HCT116 (cell line): ENCODE results near the gene SMARCA4. TPM values are rescaled to one million over a fixed set of nuclear protein-coding genes. Genes with fewer than 3 reads are reported as not detected.

Experiments used
- ATAC-seq: fragments of 200-7000 bp; cut with Tn5 transposase; 2 replicates; pipeline ENCODE4 v1.9.1; 2020; ENCODE audit warnings: mild to moderate bottlenecking, moderate library complexity
- BruUV-seq: library from RNA; stranded (reverse); fragments of 400-500 nt; replicated peaks from 2 replicates; lab custom pipeline; 2021; lab: Mats Ljungman, UMichigan
- CTCF ChIA-PET: fragments of 300-600 bp; sonication (Branson Sonifier 250); formaldehyde crosslinking; loops from one replicate; lab custom pipeline; 2021; ENCODE audit warnings: antibody characterized with exemption; lab: Charles Lee
- POLR2A ChIA-PET: fragments of 300-600, 350-600 bp; sonication (Branson Sonifier 250); formaldehyde crosslinking; loops from one replicate; lab custom pipeline; 2021; ENCODE audit warnings: antibody characterized with exemption; lab: Charles Lee
- RAD21 ChIA-PET, 2 experiments: fragments of 300-600 bp; sonication (Branson Sonifier 250); formaldehyde crosslinking; loops; one replicate each; lab custom pipeline; 2023; ENCODE audit warnings: low total read pairs in 2 of 2; ENCODE audit not compliant: uncharacterized antibody in 2 of 2, unreplicated experiment in 2 of 2, low non-redundant PET in 1 of 2; lab: Charles Lee
- DNase-seq: peaks from one replicate; pipeline ENCODE4 v3.0.0-alpha.2; 2010; ENCODE audit warnings: low read depth, low spot score
- H2AFZ ChIP-seq: fragments of 200-600 bp; shearing (Covaris generic), sonication (generic); 2 replicates; pipeline ENCODE4 v1.6.1; 2017; ENCODE audit warnings: low read depth, mixed run types, mixed read lengths, antibody characterized with exemption, low read length; ENCODE audit not compliant: poor library complexity, severe bottlenecking
- H3K27ac ChIP-seq: 2 replicates; pipeline ENCODE4 v1.5.1; 2012; ENCODE audit warnings: low read depth, low read length
- H3K27me3 ChIP-seq: fragments of 200-600 bp; sonication (generic); 2 replicates; pipeline ENCODE4 v1.6.1; 2016; ENCODE audit warnings: mixed run types, low read length, mixed read lengths; ENCODE audit not compliant: insufficient read depth
- H3K36me3 ChIP-seq, 2 experiments: fragments of 200-500 bp in 1 of 2; fragments of 200-600 bp in 1 of 2; sonication (Bioruptor generic) in 1 of 2; sonication (generic) in 1 of 2; 2 replicates each; pipeline versions ENCODE4 v1.5.1 to v1.6.1; 2014 to 2016; ENCODE audit warnings: low read length in 2 of 2, inconsistent platforms in 1 of 2, mixed read lengths in 1 of 2, mixed run types in 1 of 2; ENCODE audit not compliant: insufficient read depth in 2 of 2, control insufficient read depth in 1 of 2
- H3K4me1 ChIP-seq, 2 experiments: fragments of 200-600 bp in 1 of 2; sonication (generic) in 1 of 2; 2 replicates each; pipeline versions ENCODE4 v1.5.1 to v1.6.1; 2012 to 2017; ENCODE audit warnings: low read length in 2 of 2, inconsistent platforms in 1 of 2, mild to moderate bottlenecking in 1 of 2, mixed read lengths in 1 of 2, mixed run types in 1 of 2, moderate library complexity in 1 of 2; ENCODE audit not compliant: insufficient read depth in 2 of 2, control insufficient read depth in 1 of 2
- H3K4me2 ChIP-seq: fragments of 200-600 bp; sonication (generic); 2 replicates; pipeline ENCODE4 v1.6.1; 2017; ENCODE audit warnings: mixed run types, low read length, mixed read lengths
- H3K4me3 ChIP-seq, 2 experiments: fragments of 200-600 bp in 1 of 2; sonication (generic) in 1 of 2; replicated peaks in 1 of 2; 2 replicates each; pipeline ENCODE4 v1.5.1; 2011 to 2016; ENCODE audit warnings: low read length in 2 of 2, control low read depth in 1 of 2, low read depth in 1 of 2, mild to moderate bottlenecking in 1 of 2, mixed read lengths in 1 of 2, mixed run types in 1 of 2
- H3K79me2 ChIP-seq: fragments of 200-600 bp; sonication (generic); 2 replicates; pipeline ENCODE4 v1.6.1; 2017; ENCODE audit warnings: mild to moderate bottlenecking, mixed run types, low read length, moderate library complexity, mixed read lengths; ENCODE audit not compliant: insufficient read depth
- H3K9ac ChIP-seq: fragments of 200-600 bp; sonication (generic); 2 replicates; pipeline ENCODE4 v1.6.1; 2016; ENCODE audit warnings: low read length, mixed read lengths
- H3K9me2 ChIP-seq: fragments of 200-600 bp; sonication (generic), shearing (Covaris generic); 2 replicates; pipeline ENCODE4 v1.6.1; 2017; ENCODE audit warnings: mixed run types, mild to moderate bottlenecking, moderate library complexity; ENCODE audit not compliant: insufficient read depth
- H3K9me3 ChIP-seq, 2 experiments: fragments of 200-500 bp in 1 of 2; fragments of 200-600 bp in 1 of 2; sonication (Bioruptor generic) in 1 of 2; sonication (generic) in 1 of 2; 2 replicates each; pipeline ENCODE4 v1.6.1; 2014 to 2017; ENCODE audit warnings: low read length in 2 of 2, mixed read lengths in 2 of 2, inconsistent platforms in 1 of 2, low read depth in 1 of 2, mild to moderate bottlenecking in 1 of 2, mixed run types in 1 of 2, moderate library complexity in 1 of 2; ENCODE audit not compliant: control insufficient read depth in 1 of 2, insufficient read depth in 1 of 2
- H4K20me1 ChIP-seq: fragments of 200-600 bp; sonication (generic), shearing (Covaris generic); 2 replicates; pipeline ENCODE4 v1.6.1; 2017; ENCODE audit warnings: mixed run types, mild to moderate bottlenecking, moderate library complexity; ENCODE audit not compliant: insufficient read depth
- ATF3 ChIP-seq: IDR thresholded peaks from 2 replicates; pipeline ENCODE4 v1.6.1; 2012
- CBX3 ChIP-seq: IDR thresholded peaks from 2 replicates; pipeline ENCODE4 v1.6.1; 2012; ENCODE audit warnings: low read depth
- CTCF ChIP-seq, 3 experiments: fragments of 200-600 bp in 1 of 3; sonication (generic) in 1 of 3; IDR thresholded peaks in 2 of 3; conservative IDR thresholded peaks in 1 of 3; 2 replicates each; pipeline ENCODE4 v1.5.1; 2012 to 2017; ENCODE audit warnings: low read depth in 2 of 3, low read length in 2 of 3, antibody characterized with exemption in 1 of 3, borderline replicate concordance in 1 of 3, control low read depth in 1 of 3, mild to moderate bottlenecking in 1 of 3, mixed read lengths in 1 of 3, mixed run types in 1 of 3, moderate library complexity in 1 of 3; ENCODE audit not compliant: insufficient read depth in 1 of 3
- ELF1 ChIP-seq: IDR thresholded peaks from 2 replicates; pipeline ENCODE4 v1.6.1; 2012; ENCODE audit warnings: low read depth, borderline replicate concordance
- EZH2 ChIP-seq: fragments of 200-600 bp; sonication (generic); IDR thresholded peaks from 2 replicates; pipeline ENCODE4 v1.6.1; 2017; ENCODE audit warnings: antibody characterized with exemption, mixed run types
- EZH2phosphoT487 ChIP-seq: fragments of 200-600 bp; IDR thresholded peaks from 2 replicates; pipeline ENCODE4 v1.6.1; 2018; ENCODE audit warnings: antibody characterized with exemption, borderline replicate concordance
- FOSL1 ChIP-seq: IDR thresholded peaks from 2 replicates; pipeline ENCODE4 v1.6.1; 2012; ENCODE audit warnings: low read depth
- JUND ChIP-seq: IDR thresholded peaks from 2 replicates; pipeline ENCODE4 v1.6.1; 2012
- POLR2A ChIP-seq: IDR thresholded peaks from 2 replicates; pipeline ENCODE4 v1.7.0; 2011; ENCODE audit warnings: borderline replicate concordance; ENCODE audit not compliant: insufficient read depth, insufficient read length; ENCODE audit errors: extremely low read depth
- POLR2AphosphoS5 ChIP-seq: IDR thresholded peaks from 2 replicates; pipeline ENCODE4 v1.6.1; 2011; ENCODE audit warnings: mild to moderate bottlenecking, low read depth, low read length, moderate library complexity
- RAD21 ChIP-seq: IDR thresholded peaks from 2 replicates; pipeline ENCODE4 v1.6.1; 2012; ENCODE audit warnings: low read depth, mild to moderate bottlenecking
- SIN3A ChIP-seq: IDR thresholded peaks from 2 replicates; pipeline ENCODE4 v1.6.1; 2012; ENCODE audit warnings: low read depth
- SP1 ChIP-seq: IDR thresholded peaks from 2 replicates; pipeline ENCODE4 v1.6.1; 2012; ENCODE audit warnings: low read depth
- YY1 ChIP-seq: IDR thresholded peaks from 2 replicates; pipeline ENCODE4 v1.6.1; 2011; ENCODE audit warnings: low read length, low read depth, moderate library complexity, mild to moderate bottlenecking; ENCODE audit not compliant: insufficient replicate concordance; ENCODE audit errors: extremely low read depth
- ZBTB33 ChIP-seq: IDR thresholded peaks from 2 replicates; pipeline ENCODE4 v1.6.1; 2011; ENCODE audit warnings: mild to moderate bottlenecking, low read length, moderate library complexity; ENCODE audit not compliant: insufficient replicate concordance; ENCODE audit errors: extremely low read depth
- ZFX ChIP-seq: fragments of 450-650 bp; IDR thresholded peaks from 2 replicates; pipeline ENCODE4 v1.6.1; 2017
- ZNF274 ChIP-seq: fragments of 200-500 bp; sonication (Bioruptor generic); IDR thresholded peaks from 2 replicates; pipeline ENCODE4 v1.6.1; 2014; ENCODE audit warnings: mild to moderate bottlenecking, low read depth, low read length, inconsistent platforms
- intact Hi-C: fragments of 100-400 bp; cut with micrococcal nuclease; formaldehyde crosslinking; loops from 2 replicates; pipeline ENCODE4 v1.10.0; 2022
- total RNA-seq: library from RNA; stranded (reverse); gene quantifications from one replicate; pipeline ENCODE4 v1.2.1, GENCODE V29; 2021; ENCODE audit not compliant: unreplicated experiment
- TF ChIP-seq, protein P1 (sequence below): IDR thresholded peaks from 2 replicates; pipeline ENCODE4 v1.6.1; 2012; ENCODE audit warnings: low read depth
- TF ChIP-seq, protein P2 (sequence below): IDR thresholded peaks from 2 replicates; pipeline ENCODE4 v1.6.1; 2012

SMARCA4 gene
- total RNA-seq, 1 experiment from 2014 or later, result 116 TPM

DNA sequence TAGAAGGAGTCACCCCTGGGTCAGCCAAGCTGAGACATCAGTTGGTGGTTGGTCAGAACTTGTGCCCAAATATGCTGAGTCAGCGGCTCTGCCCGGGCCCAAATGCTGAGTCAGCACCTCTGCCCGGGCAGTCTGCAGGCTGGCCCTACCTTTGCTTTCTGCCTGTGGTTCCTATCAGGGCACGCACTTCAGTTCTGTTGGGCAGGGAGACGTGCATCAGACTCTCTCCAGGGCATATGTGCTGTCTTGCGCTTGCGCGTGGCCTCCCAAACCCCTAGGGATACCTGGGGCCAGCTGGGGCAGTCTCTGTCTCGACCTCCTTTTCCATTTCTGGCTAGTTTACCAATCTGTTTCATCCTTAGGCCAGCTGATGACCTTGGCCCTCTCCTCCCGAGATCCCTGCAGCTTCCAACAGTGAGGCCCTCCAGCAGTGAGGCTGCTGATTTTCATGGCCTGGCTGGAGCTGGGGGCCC lies 104.0 kb downstream of the SMARCA4 start:
- POLR2A ChIA-PET, result no interaction called here
- H3K9me3 ChIP-seq, result no peaks in the 10 kb centered on the region; a peak in 1 of 4 replicates
- H3K4me1 ChIP-seq, result peaks cover 0 to 10% of the 10 kb centered on the region in 2 experiments; a peak in 1 of 4 replicates
- no peaks in the 10 kb centered on the region for H3K79me2 ChIP-seq
- DNase-seq (no peak), ATAC-seq (no peak)
- CTCF ChIA-PET, result no interaction called here
- H2AFZ ChIP-seq, result no peak overlapping the region
- H4K20me1 ChIP-seq, result no peaks in the 10 kb centered on the region
- RAD21 ChIA-PET, result no interaction called here
- no peaks in the 10 kb centered on the region for H3K27me3 ChIP-seq
- no peak overlapping the region for H3K4me3 ChIP-seq
- H3K27ac ChIP-seq, result no peak overlapping the region
- no peak overlapping the region for H3K9ac ChIP-seq
- no TSS peak for BruUV-seq
- TF ChIP-seq CTCF (IDR thresholded peaks at IDR 0.05 in 2 of 3, conservative IDR thresholded peaks at IDR 0.05 in 1 of 3; ENCODE audit: borderline replicate concordance in 1 of 3, insufficient read depth in 1 of 3, low read depth in 2 of 3, low read length in 2 of 3), result no peak
- TF ChIP-seq JUND, result no peak
- TF ChIP-seq POLR2AphosphoS5, result no peak
- TF ChIP-seq, protein P1, sequence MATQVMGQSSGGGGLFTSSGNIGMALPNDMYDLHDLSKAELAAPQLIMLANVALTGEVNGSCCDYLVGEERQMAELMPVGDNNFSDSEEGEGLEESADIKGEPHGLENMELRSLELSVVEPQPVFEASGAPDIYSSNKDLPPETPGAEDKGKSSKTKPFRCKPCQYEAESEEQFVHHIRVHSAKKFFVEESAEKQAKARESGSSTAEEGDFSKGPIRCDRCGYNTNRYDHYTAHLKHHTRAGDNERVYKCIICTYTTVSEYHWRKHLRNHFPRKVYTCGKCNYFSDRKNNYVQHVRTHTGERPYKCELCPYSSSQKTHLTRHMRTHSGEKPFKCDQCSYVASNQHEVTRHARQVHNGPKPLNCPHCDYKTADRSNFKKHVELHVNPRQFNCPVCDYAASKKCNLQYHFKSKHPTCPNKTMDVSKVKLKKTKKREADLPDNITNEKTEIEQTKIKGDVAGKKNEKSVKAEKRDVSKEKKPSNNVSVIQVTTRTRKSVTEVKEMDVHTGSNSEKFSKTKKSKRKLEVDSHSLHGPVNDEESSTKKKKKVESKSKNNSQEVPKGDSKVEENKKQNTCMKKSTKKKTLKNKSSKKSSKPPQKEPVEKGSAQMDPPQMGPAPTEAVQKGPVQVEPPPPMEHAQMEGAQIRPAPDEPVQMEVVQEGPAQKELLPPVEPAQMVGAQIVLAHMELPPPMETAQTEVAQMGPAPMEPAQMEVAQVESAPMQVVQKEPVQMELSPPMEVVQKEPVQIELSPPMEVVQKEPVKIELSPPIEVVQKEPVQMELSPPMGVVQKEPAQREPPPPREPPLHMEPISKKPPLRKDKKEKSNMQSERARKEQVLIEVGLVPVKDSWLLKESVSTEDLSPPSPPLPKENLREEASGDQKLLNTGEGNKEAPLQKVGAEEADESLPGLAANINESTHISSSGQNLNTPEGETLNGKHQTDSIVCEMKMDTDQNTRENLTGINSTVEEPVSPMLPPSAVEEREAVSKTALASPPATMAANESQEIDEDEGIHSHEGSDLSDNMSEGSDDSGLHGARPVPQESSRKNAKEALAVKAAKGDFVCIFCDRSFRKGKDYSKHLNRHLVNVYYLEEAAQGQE, result no peak
- no peak for TF ChIP-seq ZFX
- TF ChIP-seq SIN3A, result no peak
- TF ChIP-seq EZH2, result no peak
- no peak for TF ChIP-seq YY1
- TF ChIP-seq CBX3, result no peak
- TF ChIP-seq POLR2A, result no peak
- TF ChIP-seq ZBTB33, result no peak
- TF ChIP-seq RAD21, result no peak
- no peak for TF ChIP-seq ATF3
- no peak for TF ChIP-seq SP1
- TF ChIP-seq EZH2phosphoT487, result no peak
- TF ChIP-seq, protein P2, sequence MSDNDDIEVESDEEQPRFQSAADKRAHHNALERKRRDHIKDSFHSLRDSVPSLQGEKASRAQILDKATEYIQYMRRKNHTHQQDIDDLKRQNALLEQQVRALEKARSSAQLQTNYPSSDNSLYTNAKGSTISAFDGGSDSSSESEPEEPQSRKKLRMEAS, result no peak
- TF ChIP-seq ELF1, result no peak
- TF ChIP-seq FOSL1, result no peak
- TF ChIP-seq ZNF274, result no peak
- TF ChIP-seq, all 23 proteins: peak for 0
- intact Hi-C loops, result no loop called here
- H3K4me2 ChIP-seq, result no peak overlapping the region
- H3K36me3 ChIP-seq, result peaks cover 9 to 18% of the 10 kb centered on the region in 2 experiments; a peak in 3 of 4 replicates
- H3K9me2 ChIP-seq, result no peaks in the 10 kb centered on the region
